ENCODE measurements around the gene COL4A1.
"Not testable (repeated sequence)": the region's sequence is repeated elsewhere in the genome, so short reads cannot be mapped to it uniquely, and the experiment has no call there.

The COL4A1 gene

DNA sequence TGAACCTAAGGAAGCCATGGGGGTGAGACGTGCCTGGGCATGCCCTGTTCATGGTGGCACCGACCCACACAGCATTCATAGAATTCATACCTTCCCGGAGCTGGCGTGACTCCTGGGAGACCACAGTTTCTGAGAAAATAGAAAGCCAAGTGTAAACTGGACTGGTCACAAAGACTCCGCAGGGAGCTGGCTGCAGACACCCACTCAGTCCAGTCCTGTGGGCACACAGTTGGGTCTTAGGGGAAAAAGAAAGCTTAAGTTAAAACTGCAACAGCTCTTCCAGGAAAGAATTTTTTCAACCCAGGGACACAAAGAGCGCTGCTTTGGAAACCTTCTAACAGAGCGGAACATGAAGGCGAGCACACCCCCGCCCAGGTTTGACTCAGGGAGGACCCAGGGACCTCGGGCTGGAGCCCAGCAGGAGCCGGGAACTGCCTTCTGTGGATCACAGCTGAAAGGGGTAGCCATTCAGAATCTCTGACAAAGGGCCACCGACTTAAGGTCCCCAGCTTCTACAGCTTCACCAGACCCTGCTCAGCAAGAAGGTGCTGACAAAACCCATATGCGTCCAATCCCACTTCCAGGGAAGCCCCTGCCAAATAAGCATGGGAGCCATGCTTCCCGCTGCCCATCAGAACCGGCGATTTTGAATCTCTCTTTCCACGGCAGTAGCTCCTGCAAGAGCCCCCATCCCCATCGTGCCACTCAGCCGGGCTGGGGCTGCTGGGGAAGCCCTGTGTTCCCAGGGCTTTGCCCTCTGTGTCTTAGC lies 183.7 kb downstream of the COL4A1 start:
- Histone ChIP-seq H3K27ac (ENCODE audit: insufficient read depth, low read depth, low read length, poor library complexity, severe bottlenecking) (no peak overlapping the region), H3K27me3 (ENCODE audit: control insufficient read depth, insufficient read depth, low read length, poor library complexity, severe bottlenecking) (no peaks in the 10 kb centered on the region), H3K9me3 (ENCODE audit: control insufficient read depth, low read length) (no peaks in the 10 kb centered on the region), H3K4me1 (ENCODE audit: control insufficient read depth, insufficient read depth, low read length) (peaks cover 48% of the 10 kb centered on the region), H3K36me3 (ENCODE audit: control insufficient read depth, insufficient read depth, low read length) (no peaks in the 10 kb centered on the region), H3K4me3 (ENCODE audit: insufficient read depth, low read depth, low read length) (no peak overlapping the region)
- WGBS, 2 experiments, result 83 to 88% methylated on average over 19 of the region's 19 CpGs

DNA sequence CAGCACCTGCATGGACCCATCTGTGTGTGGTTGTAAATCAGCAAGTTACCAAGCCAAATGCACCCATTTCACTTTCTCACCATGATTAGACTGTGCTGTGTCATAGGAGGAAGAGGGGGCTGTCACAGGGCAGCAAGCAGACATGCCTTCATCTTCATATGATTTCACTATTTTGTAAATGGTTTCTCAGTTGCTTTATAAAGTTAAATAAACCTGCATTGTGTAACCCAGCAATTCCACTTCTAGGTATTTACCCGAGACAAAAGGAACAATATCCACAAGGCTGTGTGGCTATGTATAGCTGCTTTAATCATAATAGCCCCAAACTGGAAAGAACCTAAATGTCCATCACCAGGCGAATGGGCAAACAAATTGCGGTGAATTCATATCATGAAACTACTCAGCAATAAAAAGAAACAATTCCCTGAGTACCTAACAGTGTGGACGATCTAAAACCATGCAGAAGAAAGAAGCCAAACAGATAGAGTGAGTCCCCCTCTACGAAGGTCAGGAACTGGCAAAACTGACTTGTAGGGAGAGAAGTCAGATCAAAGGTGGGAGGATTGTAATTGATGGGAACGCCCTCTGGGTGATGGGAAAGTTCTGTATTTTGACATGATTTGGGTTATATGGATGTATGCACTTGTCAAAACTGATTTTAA lies 185.4 kb downstream of the COL4A1 start:
- Histone ChIP-seq H3K27me3 (ENCODE audit: control insufficient read depth, insufficient read depth, low read length, poor library complexity, severe bottlenecking) (no peaks in the 10 kb centered on the region), H3K27ac (ENCODE audit: insufficient read depth, low read depth, low read length, poor library complexity, severe bottlenecking) (no peak overlapping the region), H3K36me3 (ENCODE audit: control insufficient read depth, insufficient read depth, low read length) (no peaks in the 10 kb centered on the region), H3K9me3 (ENCODE audit: control insufficient read depth, low read length) (no peaks in the 10 kb centered on the region), H3K4me3 (ENCODE audit: insufficient read depth, low read depth, low read length) (no peak overlapping the region), H3K4me1 (ENCODE audit: control insufficient read depth, insufficient read depth, low read length) (peaks cover 42% of the 10 kb centered on the region)
- WGBS, 2 experiments, result 90 to 94% methylated on average over 6 of the region's 6 CpGs

DNA sequence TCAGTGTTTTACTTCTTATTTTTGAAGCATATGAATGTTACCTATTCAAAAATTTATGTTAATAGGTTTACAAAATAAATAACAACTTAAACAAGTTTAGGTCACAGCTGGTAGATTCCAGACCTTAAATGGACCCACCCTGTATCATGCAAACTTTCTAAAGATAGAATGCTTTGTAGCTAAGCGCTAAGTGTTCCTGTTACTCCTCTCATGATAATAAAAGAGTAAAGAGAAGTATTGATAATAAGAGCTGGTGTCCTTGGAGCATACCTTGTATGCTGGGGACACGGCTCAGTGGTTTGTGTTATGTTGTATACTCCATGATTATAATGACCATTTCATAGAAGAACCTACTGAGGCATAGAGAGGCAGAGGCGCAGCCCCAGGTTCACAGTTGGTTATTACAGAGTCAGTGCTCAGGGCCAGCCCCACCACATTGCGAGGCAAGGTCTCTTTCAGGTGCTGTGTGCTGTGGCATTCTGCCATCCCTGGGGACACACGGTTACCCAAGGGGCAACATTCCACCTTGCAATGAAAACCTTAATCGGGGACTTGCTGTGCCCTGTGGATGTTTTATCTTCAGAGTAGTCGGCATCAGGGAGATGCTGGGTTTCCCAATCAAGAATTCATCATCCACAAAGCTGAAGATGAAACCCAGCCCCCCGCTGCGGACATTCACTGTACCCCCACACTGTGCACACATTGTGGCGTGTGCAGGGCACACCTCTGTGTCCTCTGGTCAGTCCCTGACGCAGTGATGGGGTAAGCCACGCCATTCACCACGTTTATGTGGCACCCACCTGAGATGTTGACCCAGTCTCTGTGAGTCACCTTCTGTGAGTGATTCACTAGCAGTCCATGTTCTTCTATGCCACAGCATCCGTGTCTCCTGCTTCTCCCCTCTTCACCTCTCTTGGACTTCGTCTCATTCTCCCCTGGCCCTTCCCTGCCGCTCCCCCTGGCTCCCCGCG lies 186.7 kb downstream of the COL4A1 start:
- WGBS, 2 experiments, result 92 to 93% methylated on average over 17 to 18 of the region's 18 CpGs
- Histone ChIP-seq H3K27me3 (ENCODE audit: control insufficient read depth, insufficient read depth, low read length, poor library complexity, severe bottlenecking) (peaks cover 9% of the 10 kb centered on the region), H3K4me1 (ENCODE audit: control insufficient read depth, insufficient read depth, low read length) (peaks cover 32% of the 10 kb centered on the region), H3K27ac (ENCODE audit: insufficient read depth, low read depth, low read length, poor library complexity, severe bottlenecking) (no peak overlapping the region), H3K36me3 (ENCODE audit: control insufficient read depth, insufficient read depth, low read length) (no peaks in the 10 kb centered on the region), H3K4me3 (ENCODE audit: insufficient read depth, low read depth, low read length) (no peak overlapping the region), H3K9me3 (ENCODE audit: control insufficient read depth, low read length) (no peaks in the 10 kb centered on the region)

DNA sequence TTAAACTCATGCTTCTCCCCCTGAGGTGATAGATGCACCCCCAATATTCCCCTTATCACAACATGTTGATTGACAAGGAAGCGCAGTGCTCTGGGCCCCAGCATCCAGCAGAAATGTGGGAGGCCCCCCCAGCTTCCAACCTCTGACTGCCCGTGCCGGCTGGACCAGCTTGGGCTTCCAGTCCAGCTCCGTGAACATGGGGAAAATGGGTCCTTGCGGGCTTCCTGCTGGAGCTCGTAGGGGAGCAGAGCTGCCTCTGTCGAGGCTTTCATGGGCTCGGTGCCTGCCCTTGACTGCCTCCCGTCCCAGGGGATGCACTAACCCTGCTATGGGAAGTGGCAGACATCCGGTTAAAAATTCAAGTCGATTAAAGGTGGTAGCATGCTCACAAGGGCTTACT lies 188.9 kb downstream of the COL4A1 start:
- 93% methylated on average over 11 of the region's 11 CpGs for WGBS, 2 experiments
- Histone ChIP-seq H3K4me1 (ENCODE audit: control insufficient read depth, insufficient read depth, low read length) (peaks cover 16% of the 10 kb centered on the region), H3K4me3 (ENCODE audit: insufficient read depth, low read depth, low read length) (no peak overlapping the region), H3K27ac (ENCODE audit: insufficient read depth, low read depth, low read length, poor library complexity, severe bottlenecking) (no peak overlapping the region), H3K36me3 (ENCODE audit: control insufficient read depth, insufficient read depth, low read length) (no peaks in the 10 kb centered on the region), H3K27me3 (ENCODE audit: control insufficient read depth, insufficient read depth, low read length, poor library complexity, severe bottlenecking) (peaks cover 12% of the 10 kb centered on the region), H3K9me3 (ENCODE audit: control insufficient read depth, low read length) (no peaks in the 10 kb centered on the region)

DNA sequence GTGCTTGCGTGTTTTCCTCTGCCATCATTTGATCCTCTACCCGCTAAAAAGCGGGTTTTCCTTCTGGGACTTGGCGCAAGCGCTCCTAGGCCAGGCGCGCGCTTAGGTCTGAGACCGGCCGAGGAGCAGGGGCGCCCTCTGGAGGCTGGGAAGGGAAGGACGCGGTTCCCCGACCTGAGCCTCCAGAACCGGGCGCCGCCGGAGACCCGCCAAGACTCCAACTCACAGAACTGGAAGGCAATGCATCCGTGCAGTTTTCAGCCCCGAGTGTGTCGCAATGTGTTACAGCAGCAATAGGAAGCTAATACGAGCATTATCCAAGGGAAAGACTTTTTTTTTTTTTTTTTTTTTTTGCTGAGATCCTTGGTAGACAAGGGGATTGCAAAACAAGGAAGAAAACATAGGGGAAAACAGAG lies 190.9 kb downstream of the COL4A1 start:
- Histone ChIP-seq H3K36me3 (ENCODE audit: control insufficient read depth, insufficient read depth, low read length) (no peaks in the 10 kb centered on the region), H3K4me3 (ENCODE audit: insufficient read depth, low read depth, low read length) (no peak overlapping the region), H3K27ac (ENCODE audit: insufficient read depth, low read depth, low read length, poor library complexity, severe bottlenecking) (no peak overlapping the region), H3K9me3 (ENCODE audit: control insufficient read depth, low read length) (no peaks in the 10 kb centered on the region), H3K4me1 (ENCODE audit: control insufficient read depth, insufficient read depth, low read length) (peaks cover 4% of the 10 kb centered on the region), H3K27me3 (ENCODE audit: control insufficient read depth, insufficient read depth, low read length, poor library complexity, severe bottlenecking) (peaks cover 12% of the 10 kb centered on the region)
- 11 to 14% methylated on average over 23 of the region's 23 CpGs for WGBS, 2 experiments

DNA sequence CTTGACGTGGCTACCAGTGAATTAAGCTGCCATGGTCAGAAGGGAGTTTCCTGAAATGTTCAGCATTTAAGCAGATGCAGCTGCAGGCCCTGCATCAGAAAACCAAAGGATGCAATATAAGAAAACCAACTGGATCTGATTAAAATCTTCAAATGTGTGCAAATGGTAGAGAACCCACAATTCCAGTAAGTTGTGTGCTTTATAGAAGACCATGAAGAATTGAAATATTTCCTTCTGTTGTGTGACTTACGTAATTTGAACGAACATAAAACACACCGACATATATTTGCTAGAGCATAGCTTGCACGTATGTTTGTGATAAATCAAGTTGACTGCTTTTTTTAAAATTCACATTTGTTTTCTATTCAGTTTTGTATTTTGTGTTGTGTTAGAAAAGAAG lies 191.4 kb downstream of the COL4A1 start:
- Histone ChIP-seq H3K4me1 (ENCODE audit: control insufficient read depth, insufficient read depth, low read length) (peaks cover 4% of the 10 kb centered on the region), H3K4me3 (ENCODE audit: insufficient read depth, low read depth, low read length) (no peak overlapping the region), H3K36me3 (ENCODE audit: control insufficient read depth, insufficient read depth, low read length) (no peaks in the 10 kb centered on the region), H3K27me3 (ENCODE audit: control insufficient read depth, insufficient read depth, low read length, poor library complexity, severe bottlenecking) (peaks cover 12% of the 10 kb centered on the region), H3K9me3 (ENCODE audit: control insufficient read depth, low read length) (no peaks in the 10 kb centered on the region), H3K27ac (ENCODE audit: insufficient read depth, low read depth, low read length, poor library complexity, severe bottlenecking) (no peak overlapping the region)
- WGBS, 2 experiments, result 91 to 93% methylated on average over 5 of the region's 5 CpGs

DNA sequence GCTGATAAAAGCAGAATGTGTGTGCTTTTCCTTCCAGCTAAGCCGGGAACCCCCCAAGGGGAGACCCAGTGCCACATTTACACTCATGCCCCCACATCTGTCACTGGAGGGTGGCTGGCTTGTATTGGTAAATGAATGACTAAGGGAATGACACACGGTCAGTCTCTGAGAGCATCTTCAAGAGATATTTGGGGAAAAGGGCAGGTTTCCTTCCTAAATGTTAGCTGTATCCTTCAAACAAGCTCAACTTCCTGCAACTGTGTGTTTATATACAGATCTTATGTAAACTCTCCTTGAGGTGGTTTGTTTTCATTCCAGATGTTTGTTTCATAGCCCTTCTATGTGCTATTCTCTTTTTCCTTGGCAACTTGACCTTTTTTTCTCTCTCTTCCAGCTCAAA lies 192.6 kb downstream of the COL4A1 start:
- 90 to 97% methylated on average over 2 of the region's 2 CpGs for WGBS, 2 experiments
- H3K27ac ChIP-seq (ENCODE audit: insufficient read depth, low read depth, low read length, poor library complexity, severe bottlenecking), result no peak overlapping the region
- H3K4me3 ChIP-seq (ENCODE audit: insufficient read depth, low read depth, low read length), result no peak overlapping the region
- peaks cover 12% of the 10 kb centered on the region for H3K27me3 ChIP-seq (ENCODE audit: control insufficient read depth, insufficient read depth, low read length, poor library complexity, severe bottlenecking)
- H3K36me3 ChIP-seq (ENCODE audit: control insufficient read depth, insufficient read depth, low read length), result no peaks in the 10 kb centered on the region
- no peaks in the 10 kb centered on the region for H3K9me3 ChIP-seq (ENCODE audit: control insufficient read depth, low read length)
- peaks cover 4% of the 10 kb centered on the region for H3K4me1 ChIP-seq (ENCODE audit: control insufficient read depth, insufficient read depth, low read length)

DNA sequence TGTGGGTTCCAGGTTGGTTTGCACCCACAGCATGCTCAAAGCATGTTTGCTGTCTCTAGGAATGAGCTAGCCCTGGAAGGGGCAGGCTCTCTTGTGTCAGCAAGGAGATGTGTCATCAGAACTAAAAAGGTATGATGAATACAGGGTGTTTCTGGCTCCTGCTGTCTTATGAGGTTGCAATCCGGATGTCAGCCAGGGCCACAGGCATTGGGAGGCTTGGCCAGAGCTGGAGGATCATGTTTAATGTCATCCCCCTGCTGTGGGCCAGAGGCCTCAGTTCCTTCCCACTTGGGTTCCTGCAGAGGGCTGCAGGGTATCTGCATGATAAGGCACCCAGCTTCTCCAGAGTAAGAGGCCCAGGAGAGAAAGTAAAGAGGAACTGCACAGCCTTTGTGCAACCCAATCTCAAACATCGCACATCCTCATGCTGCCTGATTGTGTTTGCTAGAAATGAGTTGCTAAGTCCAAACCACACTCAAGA lies 193.6 kb downstream of the COL4A1 start:
- Histone ChIP-seq H3K4me1 (ENCODE audit: control insufficient read depth, insufficient read depth, low read length) (peaks cover 4% of the 10 kb centered on the region), H3K9me3 (ENCODE audit: control insufficient read depth, low read length) (no peaks in the 10 kb centered on the region), H3K4me3 (ENCODE audit: insufficient read depth, low read depth, low read length) (no peak overlapping the region), H3K27ac (ENCODE audit: insufficient read depth, low read depth, low read length, poor library complexity, severe bottlenecking) (no peak overlapping the region), H3K36me3 (ENCODE audit: control insufficient read depth, insufficient read depth, low read length) (no peaks in the 10 kb centered on the region), H3K27me3 (ENCODE audit: control insufficient read depth, insufficient read depth, low read length, poor library complexity, severe bottlenecking) (peaks cover 12% of the 10 kb centered on the region)
- WGBS, 2 experiments, result 79 to 81% methylated on average over 2 of the region's 2 CpGs

DNA sequence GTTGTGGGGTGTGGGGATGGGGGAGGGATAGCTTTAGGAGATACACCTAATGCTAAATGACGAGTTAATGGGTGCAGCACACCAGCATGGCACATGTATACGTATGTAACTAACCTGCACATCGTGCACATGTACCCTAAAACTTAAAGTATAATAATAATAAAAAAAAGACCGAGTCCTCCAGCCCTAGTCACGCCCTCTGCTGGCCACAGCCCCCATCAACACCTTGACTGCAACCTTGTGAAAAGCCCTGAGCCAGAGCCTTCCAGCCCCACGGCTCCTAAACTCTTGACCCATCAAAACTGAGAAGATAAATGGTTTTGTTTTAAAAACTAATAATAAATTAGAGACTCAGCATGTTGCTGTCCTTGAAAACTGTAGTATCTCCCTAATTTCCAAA lies 194.6 kb downstream of the COL4A1 start:
- H3K4me1 ChIP-seq (ENCODE audit: control insufficient read depth, insufficient read depth, low read length); H3K36me3 ChIP-seq (ENCODE audit: control insufficient read depth, insufficient read depth, low read length); H3K4me3 ChIP-seq (ENCODE audit: insufficient read depth, low read depth, low read length); H3K27ac ChIP-seq (ENCODE audit: insufficient read depth, low read depth, low read length, poor library complexity, severe bottlenecking); H3K9me3 ChIP-seq (ENCODE audit: control insufficient read depth, low read length): not testable (repeated sequence)
- 47 to 74% methylated on average over 2 to 5 of the region's 6 CpGs for WGBS, 2 experiments
- peaks cover 12% of the 10 kb centered on the region for H3K27me3 ChIP-seq (ENCODE audit: control insufficient read depth, insufficient read depth, low read length, poor library complexity, severe bottlenecking)

DNA sequence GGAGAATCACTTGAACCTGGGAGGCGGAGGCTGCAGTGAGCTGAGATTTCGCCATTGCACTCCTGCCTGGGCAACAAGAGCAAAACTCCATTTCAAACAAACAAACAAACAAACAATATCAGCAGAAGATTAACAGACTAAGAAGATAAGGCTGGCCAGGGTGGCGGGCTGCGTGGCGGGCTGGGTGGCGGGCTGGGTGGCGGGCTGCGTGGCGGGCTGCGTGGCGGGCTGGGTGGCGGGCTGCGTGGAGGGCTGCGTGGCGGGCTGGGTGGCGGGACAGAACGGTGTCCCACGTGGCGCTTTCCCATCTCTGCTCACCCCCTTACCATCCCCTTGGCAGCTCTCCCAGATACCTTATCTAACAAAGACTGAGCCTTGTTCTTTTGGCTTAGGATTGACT lies 196.2 kb downstream of the COL4A1 start:
- peaks cover 4% of the 10 kb centered on the region for H3K4me1 ChIP-seq (ENCODE audit: control insufficient read depth, insufficient read depth, low read length)
- H3K27me3 ChIP-seq (ENCODE audit: control insufficient read depth, insufficient read depth, low read length, poor library complexity, severe bottlenecking), result peaks cover 9% of the 10 kb centered on the region
- WGBS, 2 experiments, result 95 to 96% methylated on average over 19 of the region's 19 CpGs
- no peaks in the 10 kb centered on the region for H3K36me3 ChIP-seq (ENCODE audit: control insufficient read depth, insufficient read depth, low read length)
- no peak overlapping the region for H3K27ac ChIP-seq (ENCODE audit: insufficient read depth, low read depth, low read length, poor library complexity, severe bottlenecking)
- no peak overlapping the region for H3K4me3 ChIP-seq (ENCODE audit: insufficient read depth, low read depth, low read length)
- H3K9me3 ChIP-seq (ENCODE audit: control insufficient read depth, low read length), result no peaks in the 10 kb centered on the region

Measured in ectodermal cell (in vitro differentiated cells).